ENCODE data around the gene CIAO2A.
A peak's percentile ranks its signal among the peaks of the same experiment; 100 is the strongest.
"Not testable (repeated sequence)": the region's sequence is repeated elsewhere in the genome, so short reads cannot be mapped to it uniquely, and the experiment has no call there.

The CIAO2A gene

DNA sequence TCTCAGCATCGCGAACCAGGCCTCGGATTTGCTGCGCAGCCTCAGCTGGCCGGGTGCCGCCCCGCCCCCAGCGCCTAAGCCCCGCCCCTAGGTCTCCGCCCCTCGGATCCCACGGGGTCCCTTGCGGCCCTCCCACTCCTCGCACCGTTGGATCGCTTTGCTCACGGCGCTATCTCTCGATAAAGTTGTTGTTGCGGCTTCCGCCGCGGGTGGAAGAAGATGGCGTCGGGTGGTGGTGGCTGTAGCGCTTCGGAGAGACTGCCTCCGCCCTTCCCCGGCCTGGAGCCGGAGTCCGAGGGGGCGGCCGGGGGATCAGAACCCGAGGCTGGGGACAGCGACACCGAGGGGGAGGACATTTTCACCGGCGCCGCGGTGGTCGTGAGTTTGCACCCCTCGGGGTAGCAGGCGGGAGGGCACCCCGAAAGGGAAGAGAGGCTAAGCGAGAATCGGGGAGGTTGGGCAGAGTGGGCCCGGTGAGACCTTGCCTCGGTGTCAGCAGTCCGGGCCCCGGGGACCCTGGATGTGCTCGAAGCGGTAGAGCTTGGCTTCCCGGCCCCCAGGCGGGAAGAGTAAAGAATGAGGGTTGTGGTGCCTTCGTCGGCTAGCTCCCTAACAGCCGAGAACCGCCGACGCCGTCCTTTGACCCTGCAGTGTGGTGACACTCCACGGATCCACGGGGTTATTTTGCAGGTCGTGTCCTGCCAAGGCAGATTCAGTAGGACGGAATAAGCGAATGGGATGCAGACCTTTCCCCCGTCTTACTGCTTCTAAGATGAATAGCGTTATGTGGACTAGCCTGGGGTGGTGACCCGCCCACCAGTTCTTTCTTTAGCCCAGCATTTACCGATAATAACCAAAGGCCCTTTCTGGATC is 2.4 kb upstream of the CIAO2A start, which contains the start of gene SNX1:
Gene SNX1, plus strand, starts transcription at position 188 of the 873 bp plus-strand sequence. Its CDS starts 32 bp downstream, at position 220.
- peak within 1 kb of the TSS; percentile 57 for H3K27ac ChIP-seq (ENCODE audit: low read depth, low read length)

DNA sequence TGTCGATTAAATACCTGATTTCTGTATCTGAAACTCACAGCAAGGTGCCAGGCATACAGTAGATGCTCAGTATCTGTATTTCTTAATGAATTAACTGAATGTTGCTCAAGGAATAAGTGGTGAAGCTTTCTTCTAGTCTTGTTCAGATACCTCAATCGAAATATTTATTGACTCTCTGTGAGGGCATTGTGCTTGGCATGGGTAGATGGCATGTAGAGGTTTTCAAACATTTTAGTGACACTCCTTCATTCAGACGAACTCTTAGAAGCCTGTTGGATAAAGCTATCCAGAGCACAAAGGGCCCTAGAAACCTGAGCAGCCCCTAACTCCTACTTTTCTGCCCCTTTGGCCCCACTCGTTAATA is 1.8 kb upstream of the CIAO2A start:
- Histone ChIP-seq H3K79me2 (ENCODE audit: control insufficient read depth, insufficient read depth, low read length, unreplicated experiment) (peaks cover 78% of the 10 kb centered on the region), H2AFZ (ENCODE audit: low read length, unreplicated experiment) (peak overlapping the region; percentile 77), H3K36me3 (ENCODE audit: insufficient read depth, low read length) (no peaks in the 10 kb centered on the region), H3K4me1 (ENCODE audit: control insufficient read depth, insufficient read depth, low read length, unreplicated experiment) (peaks cover 31% of the 10 kb centered on the region), H3K27ac (ENCODE audit: low read depth, low read length) (peak overlapping the region; percentile 33), H3K4me3 (ENCODE audit: low read depth, low read length) (peak overlapping the region; percentile 98), H3K27me3 (ENCODE audit: insufficient read depth, low read length) (no peaks in the 10 kb centered on the region)

More for the DNA sequence above, 2.4 kb upstream of the CIAO2A start, which contains the start of gene SNX1:
- Histone ChIP-seq H3K4me1 (ENCODE audit: control insufficient read depth, insufficient read depth, low read length, unreplicated experiment) (peaks cover 31% of the 10 kb centered on the region), H3K27me3 (ENCODE audit: insufficient read depth, low read length) (no peaks in the 10 kb centered on the region), H3K79me2 (ENCODE audit: control insufficient read depth, insufficient read depth, low read length, unreplicated experiment) (peaks cover 78% of the 10 kb centered on the region), H3K36me3 (ENCODE audit: insufficient read depth, low read length) (no peaks in the 10 kb centered on the region), H2AFZ (ENCODE audit: low read length, unreplicated experiment) (peak within 1 kb of the TSS; percentile 82), H3K4me3 (ENCODE audit: low read depth, low read length) (peak within 1 kb of the TSS; percentile 98)

GRCh38 chr15:64092864-64093626 is 593 bp downstream of the CIAO2A start:
- H3K4me3 ChIP-seq (ENCODE audit: low read depth, low read length): peak overlapping the region; percentile 98
- peaks cover 15% of the 10 kb centered on the region for H3K36me3 ChIP-seq (ENCODE audit: insufficient read depth, low read length)
- H2AFZ ChIP-seq (ENCODE audit: low read length, unreplicated experiment): peak overlapping the region; percentile 74
- H3K27ac ChIP-seq (ENCODE audit: low read depth, low read length): peak overlapping the region; percentile 90
- peaks cover 29% of the 10 kb centered on the region for H3K4me1 ChIP-seq (ENCODE audit: control insufficient read depth, insufficient read depth, low read length, unreplicated experiment)
- no peaks in the 10 kb centered on the region for H3K27me3 ChIP-seq (ENCODE audit: insufficient read depth, low read length)
- H3K79me2 ChIP-seq (ENCODE audit: control insufficient read depth, insufficient read depth, low read length, unreplicated experiment): peaks cover 71% of the 10 kb centered on the region

DNA sequence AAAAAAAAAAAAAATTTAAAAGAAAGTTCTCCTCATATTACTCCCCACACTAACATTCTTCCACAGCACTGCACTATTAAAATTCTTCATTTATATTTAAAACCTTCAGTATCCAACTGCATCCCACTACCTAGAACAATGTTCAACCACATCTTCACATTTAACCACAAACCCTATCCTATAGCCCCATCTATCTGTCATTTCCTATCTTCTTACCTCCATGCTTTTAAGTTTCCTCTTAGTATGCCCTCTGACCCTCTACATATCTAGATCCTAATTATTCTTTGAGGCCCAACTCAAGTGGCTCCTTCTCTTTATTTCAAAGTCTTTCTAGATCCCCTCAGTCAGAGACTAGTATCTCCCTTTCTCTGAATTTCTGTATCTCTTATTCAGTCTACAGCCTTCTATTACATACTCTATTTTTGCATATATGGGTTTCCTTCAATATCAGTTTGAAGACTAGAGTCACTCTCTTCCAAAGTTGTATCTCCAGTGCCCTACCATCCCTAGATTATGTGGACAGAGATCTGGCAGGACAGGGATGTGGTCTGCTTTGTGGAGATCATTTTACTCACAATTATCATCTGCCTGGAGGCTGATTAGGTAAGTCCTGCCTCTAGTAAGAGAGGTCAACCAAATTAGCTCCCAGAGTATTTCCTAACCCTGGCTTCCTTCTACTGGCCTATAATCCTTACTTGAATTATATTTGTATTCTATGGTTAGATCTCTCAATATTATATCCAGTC is 1.4 kb downstream of the CIAO2A start:
- Histone ChIP-seq H3K4me3 (ENCODE audit: low read depth, low read length) (peak overlapping the region; percentile 98), H3K4me1 (ENCODE audit: control insufficient read depth, insufficient read depth, low read length, unreplicated experiment) (peaks cover 22% of the 10 kb centered on the region), H3K79me2 (ENCODE audit: control insufficient read depth, insufficient read depth, low read length, unreplicated experiment) (peaks cover 63% of the 10 kb centered on the region), H3K36me3 (ENCODE audit: insufficient read depth, low read length) (peaks cover 22% of the 10 kb centered on the region), H3K27me3 (ENCODE audit: insufficient read depth, low read length) (no peaks in the 10 kb centered on the region), H2AFZ (ENCODE audit: low read length, unreplicated experiment) (peak overlapping the region; percentile 74), H3K27ac (ENCODE audit: low read depth, low read length) (no peak overlapping the region)

DNA sequence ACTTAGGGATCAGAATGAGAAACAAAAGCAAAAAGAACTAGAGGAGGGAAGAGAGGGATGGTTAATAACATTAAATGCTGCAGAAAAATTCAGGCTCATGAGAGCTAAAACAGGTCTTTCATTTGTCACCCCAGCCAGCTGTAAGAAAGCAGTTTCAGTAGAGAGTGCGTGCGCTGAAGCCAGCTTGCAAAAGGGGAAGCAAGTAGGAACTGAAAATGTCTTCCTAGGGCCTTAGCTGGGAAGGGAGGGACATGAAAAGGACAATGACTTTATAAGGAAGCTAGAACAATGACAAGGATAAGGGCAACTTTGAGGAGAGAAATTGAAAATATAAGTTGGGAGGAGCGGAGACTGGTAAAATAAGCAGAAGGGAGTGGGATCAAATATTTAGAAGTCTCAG is 3.1 kb downstream of the CIAO2A start:
- H3K27me3 ChIP-seq (ENCODE audit: insufficient read depth, low read length): no peaks in the 10 kb centered on the region
- no peak overlapping the region for H3K4me3 ChIP-seq (ENCODE audit: low read depth, low read length)
- no peak overlapping the region for H3K27ac ChIP-seq (ENCODE audit: low read depth, low read length)
- peaks cover 22% of the 10 kb centered on the region for H3K36me3 ChIP-seq (ENCODE audit: insufficient read depth, low read length)
- H3K4me1 ChIP-seq (ENCODE audit: control insufficient read depth, insufficient read depth, low read length, unreplicated experiment): peaks cover 21% of the 10 kb centered on the region
- H3K79me2 ChIP-seq (ENCODE audit: control insufficient read depth, insufficient read depth, low read length, unreplicated experiment): peaks cover 49% of the 10 kb centered on the region
- no peak overlapping the region for H2AFZ ChIP-seq (ENCODE audit: low read length, unreplicated experiment)

DNA sequence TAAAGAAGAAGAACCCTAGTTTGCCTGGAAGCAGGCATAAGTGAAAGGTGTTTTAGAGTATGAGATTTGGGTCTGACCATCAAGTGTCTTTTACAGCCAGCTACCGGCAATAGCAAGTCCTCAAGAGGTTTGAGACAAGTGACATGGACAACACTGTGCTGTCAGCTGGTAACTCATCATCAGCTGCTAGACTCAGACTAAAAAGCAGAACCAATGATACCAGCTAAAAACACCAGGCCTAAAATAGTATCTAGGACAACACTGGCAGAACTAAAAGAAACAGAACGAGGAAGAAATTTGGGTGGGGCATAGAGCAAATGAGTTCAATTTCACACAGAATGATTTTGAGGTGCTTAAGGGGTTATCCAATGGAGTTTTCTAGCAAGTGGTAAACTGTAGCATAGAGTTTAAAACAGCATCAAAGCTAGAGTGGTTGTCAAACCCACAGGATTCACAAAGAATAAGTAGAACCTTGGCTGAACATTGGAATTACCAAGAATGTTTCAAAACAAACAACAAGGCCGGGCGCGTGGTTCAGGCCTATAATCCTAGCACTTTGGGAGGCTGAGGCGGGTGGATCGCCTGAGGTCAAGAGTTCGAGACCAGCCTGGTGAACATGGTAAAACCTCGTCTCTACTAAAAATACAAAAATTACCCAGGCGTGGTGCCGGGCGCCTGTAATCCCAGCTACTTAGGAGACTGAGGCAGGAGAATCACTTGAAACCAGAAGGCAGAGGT is 3.9 kb downstream of the CIAO2A start:
- peaks cover 22% of the 10 kb centered on the region for H3K36me3 ChIP-seq (ENCODE audit: insufficient read depth, low read length)
- H3K79me2 ChIP-seq (ENCODE audit: control insufficient read depth, insufficient read depth, low read length, unreplicated experiment): peaks cover 41% of the 10 kb centered on the region
- H3K4me3 ChIP-seq (ENCODE audit: low read depth, low read length): no peak overlapping the region
- peaks cover 13% of the 10 kb centered on the region for H3K4me1 ChIP-seq (ENCODE audit: control insufficient read depth, insufficient read depth, low read length, unreplicated experiment)
- no peak overlapping the region for H2AFZ ChIP-seq (ENCODE audit: low read length, unreplicated experiment)
- H3K27me3 ChIP-seq (ENCODE audit: insufficient read depth, low read length): no peaks in the 10 kb centered on the region
- no peak overlapping the region for H3K27ac ChIP-seq (ENCODE audit: low read depth, low read length)

- Histone ChIP-seq H3K4me1 (ENCODE audit: control insufficient read depth, insufficient read depth, low read length, unreplicated experiment) (no peaks in the 10 kb centered on the region), H3K27me3 (ENCODE audit: insufficient read depth, low read length) (no peaks in the 10 kb centered on the region), H3K79me2 (ENCODE audit: control insufficient read depth, insufficient read depth, low read length, unreplicated experiment) (peaks cover under 1% of the 10 kb centered on the region), H3K4me3 (ENCODE audit: low read depth, low read length) (no peak overlapping the region), H3K36me3 (ENCODE audit: insufficient read depth, low read length) (peaks cover 16% of the 10 kb centered on the region), H2AFZ (ENCODE audit: low read length, unreplicated experiment) (no peak overlapping the region), H3K27ac (ENCODE audit: low read depth, low read length) (no peak overlapping the region)
Observed at GRCh38 chr15:64082757-64083156, 10.9 kb downstream of the CIAO2A start.

GRCh38 chr15:64073496-64073895 is 20.1 kb downstream of the CIAO2A start:
- H3K27ac ChIP-seq (ENCODE audit: low read depth, low read length): peak overlapping the region; percentile 82
- not testable (repeated sequence) for H3K27me3 ChIP-seq (ENCODE audit: insufficient read depth, low read length); H3K36me3 ChIP-seq (ENCODE audit: insufficient read depth, low read length); H2AFZ ChIP-seq (ENCODE audit: low read length, unreplicated experiment); H3K4me3 ChIP-seq (ENCODE audit: low read depth, low read length); H3K79me2 ChIP-seq (ENCODE audit: control insufficient read depth, insufficient read depth, low read length, unreplicated experiment)
- peaks cover 44% of the 10 kb centered on the region for H3K4me1 ChIP-seq (ENCODE audit: control insufficient read depth, insufficient read depth, low read length, unreplicated experiment)

DNA sequence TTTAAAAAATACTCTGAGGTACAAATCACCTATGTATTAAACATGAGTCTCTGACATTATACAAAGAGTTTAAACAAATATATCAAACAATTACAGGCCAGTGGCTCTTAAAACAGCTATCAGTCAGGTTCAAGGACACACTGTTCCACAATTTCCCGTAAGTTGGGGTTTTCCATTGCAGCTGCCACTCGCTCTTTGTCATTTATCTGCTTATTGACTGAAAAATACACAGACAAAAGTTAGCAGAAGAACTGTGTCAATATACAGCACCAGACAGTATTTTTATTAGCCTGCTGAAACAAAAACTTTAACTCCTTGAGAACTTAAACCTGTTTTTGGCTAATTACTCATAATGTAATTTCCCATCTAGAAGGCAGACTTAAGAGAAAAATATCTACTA is 20.8 kb downstream of the CIAO2A start:
- no peaks in the 10 kb centered on the region for H3K27me3 ChIP-seq (ENCODE audit: insufficient read depth, low read length)
- peaks cover 44% of the 10 kb centered on the region for H3K4me1 ChIP-seq (ENCODE audit: control insufficient read depth, insufficient read depth, low read length, unreplicated experiment)
- 0 out of 2 replicates have a peak overlapping the region, but pooled peaks have one; percentile 5 for H3K4me3 ChIP-seq (ENCODE audit: low read depth, low read length)
- no peak overlapping the region for H2AFZ ChIP-seq (ENCODE audit: low read length, unreplicated experiment)
- peaks cover 9% of the 10 kb centered on the region; the same call in 1 of the 2 replicates for H3K36me3 ChIP-seq (ENCODE audit: insufficient read depth, low read length)
- peak overlapping the region; percentile 82 for H3K27ac ChIP-seq (ENCODE audit: low read depth, low read length)
- peaks cover 3% of the 10 kb centered on the region for H3K79me2 ChIP-seq (ENCODE audit: control insufficient read depth, insufficient read depth, low read length, unreplicated experiment)

Measured in ACC112 (cell line).